A673 (cell line): ENCODE data around the gene SLC38A3.

Source experiments
- EZH2 ChIP-seq: fragments of 200-600 bp; sonication (generic); IDR thresholded peaks from 2 replicates; pipeline ENCODE4 v1.6.1; 2017; ENCODE audit warnings: borderline replicate concordance, low read depth, mild to moderate bottlenecking, mixed read lengths, antibody characterized with exemption, low read length; ENCODE audit not compliant: poor library complexity, severe bottlenecking
- TF ChIP-seq, protein P1 (sequence below): fragments of 300-800, 200-600 bp; sonication (generic); conservative IDR thresholded peaks from 2 replicates; pipeline ENCODE4 v1.5.1; 2017; ENCODE audit warnings: low read depth, mild to moderate bottlenecking, antibody characterized with exemption, low read length, moderate library complexity, mixed read lengths

- TF ChIP-seq, protein P1, sequence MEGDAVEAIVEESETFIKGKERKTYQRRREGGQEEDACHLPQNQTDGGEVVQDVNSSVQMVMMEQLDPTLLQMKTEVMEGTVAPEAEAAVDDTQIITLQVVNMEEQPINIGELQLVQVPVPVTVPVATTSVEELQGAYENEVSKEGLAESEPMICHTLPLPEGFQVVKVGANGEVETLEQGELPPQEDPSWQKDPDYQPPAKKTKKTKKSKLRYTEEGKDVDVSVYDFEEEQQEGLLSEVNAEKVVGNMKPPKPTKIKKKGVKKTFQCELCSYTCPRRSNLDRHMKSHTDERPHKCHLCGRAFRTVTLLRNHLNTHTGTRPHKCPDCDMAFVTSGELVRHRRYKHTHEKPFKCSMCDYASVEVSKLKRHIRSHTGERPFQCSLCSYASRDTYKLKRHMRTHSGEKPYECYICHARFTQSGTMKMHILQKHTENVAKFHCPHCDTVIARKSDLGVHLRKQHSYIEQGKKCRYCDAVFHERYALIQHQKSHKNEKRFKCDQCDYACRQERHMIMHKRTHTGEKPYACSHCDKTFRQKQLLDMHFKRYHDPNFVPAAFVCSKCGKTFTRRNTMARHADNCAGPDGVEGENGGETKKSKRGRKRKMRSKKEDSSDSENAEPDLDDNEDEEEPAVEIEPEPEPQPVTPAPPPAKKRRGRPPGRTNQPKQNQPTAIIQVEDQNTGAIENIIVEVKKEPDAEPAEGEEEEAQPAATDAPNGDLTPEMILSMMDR, result no peak
- TF ChIP-seq EZH2, result no peak
These were observed 65.6 kb downstream of the SLC38A3 start for GRCh38 chr3:50270422-50271224.
